Measurements from ENCODE around the gene COMMD1. TPM values are rescaled to one million over a fixed set of nuclear protein-coding genes. Genes with fewer than 3 reads are reported as not detected.

Gene COMMD1
- total RNA-seq, 1 experiment from 2014 or later: 24.7 TPM

GRCh38 chr2:62140426-62141141 lies 235.1 kb downstream of the COMMD1 start:
- Mint-ChIP-seq H3K9me3 (no peaks in the 10 kb centered on the region), H3K4me1 (peaks cover 17% of the 10 kb centered on the region), H3K36me3 (no peaks in the 10 kb centered on the region), H3K4me3 (no peak overlapping the region), H3K27ac (no peak overlapping the region), H3K27me3 (ENCODE audit: low read depth) (no peaks in the 10 kb centered on the region)
- TF ChIP-seq ATF3 (CRISPR knock-in tag; conservative IDR thresholded peaks at IDR 0.05) (no peak), SP1 (CRISPR knock-in tag; conservative IDR thresholded peaks at IDR 0.05) (no peak), SMAD4 (CRISPR knock-in tag; IDR thresholded peaks at IDR 0.05) (no peak), ZNF263 (CRISPR knock-in tag; IDR thresholded peaks at IDR 0.05; ENCODE audit: low read depth) (no peak), TP53 (CRISPR knock-in tag; IDR thresholded peaks at IDR 0.05) (no peak), KAT7 (CRISPR knock-in tag; IDR thresholded peaks at IDR 0.05; ENCODE audit: borderline replicate concordance) (no peak)
- POLR2A ChIA-PET: no interaction called here
- ATAC-seq (no peak), DNase-seq (ENCODE audit: low spot score) (no peak)
- CTCF ChIA-PET: no interaction called here

GRCh38 chr2:62141142-62141740 lies 235.8 kb downstream of the COMMD1 start:
- ATAC-seq: no peak
- H3K27me3 Mint-ChIP-seq (ENCODE audit: low read depth): no peaks in the 10 kb centered on the region
- ChIA-PET POLR2A (no interaction called here), CTCF (no interaction called here)
- no peak for DNase-seq (ENCODE audit: low spot score)
- no peaks in the 10 kb centered on the region for H3K36me3 Mint-ChIP-seq
- H3K4me1 Mint-ChIP-seq: peaks cover 13% of the 10 kb centered on the region
- H3K9me3 Mint-ChIP-seq: no peaks in the 10 kb centered on the region
- no peak overlapping the region for H3K27ac Mint-ChIP-seq
- TF ChIP-seq PRRX2 (CRISPR knock-in tag; IDR thresholded peaks at IDR 0.05) (no peak), KAT7 (CRISPR knock-in tag; IDR thresholded peaks at IDR 0.05; ENCODE audit: borderline replicate concordance) (no peak), NR2C2 (CRISPR knock-in tag; IDR thresholded peaks at IDR 0.05) (no peak), E2F4 (CRISPR knock-in tag; IDR thresholded peaks at IDR 0.05; ENCODE audit: borderline replicate concordance, low read depth) (no peak), ZNF512 (CRISPR knock-in tag; IDR thresholded peaks at IDR 0.05; ENCODE audit: borderline replicate concordance) (no peak), RELA (CRISPR knock-in tag; IDR thresholded peaks at IDR 0.05; ENCODE audit: borderline replicate concordance) (no peak), CREM (CRISPR knock-in tag; IDR thresholded peaks at IDR 0.05) (no peak), ZSCAN18 (CRISPR knock-in tag; IDR thresholded peaks at IDR 0.05) (no peak), EMX1 (CRISPR knock-in tag; IDR thresholded peaks at IDR 0.05) (no peak), NR1H2 (CRISPR knock-in tag; IDR thresholded peaks at IDR 0.05) (no peak), HMGA2 (CRISPR knock-in tag; IDR thresholded peaks at IDR 0.05) (no peak), ATF2 (CRISPR knock-in tag; IDR thresholded peaks at IDR 0.05; ENCODE audit: borderline replicate concordance, low read depth) (no peak), FOXK1 (CRISPR knock-in tag; IDR thresholded peaks at IDR 0.05) (no peak), TP53 (CRISPR knock-in tag; IDR thresholded peaks at IDR 0.05) (no peak), ZNF232 (CRISPR knock-in tag; IDR thresholded peaks at IDR 0.05) (no peak), JAZF1 (CRISPR knock-in tag; IDR thresholded peaks at IDR 0.05) (no peak), TEAD4 (CRISPR knock-in tag; IDR thresholded peaks at IDR 0.05) (no peak), ELF4 (CRISPR knock-in tag; IDR thresholded peaks at IDR 0.05; ENCODE audit: low read depth) (no peak)
- H3K4me3 Mint-ChIP-seq: no peak overlapping the region

Measured in WTC11 (cell line).